ENCODE data around the gene PRTN3. TPM values are rescaled to one million over a fixed set of nuclear protein-coding genes. Genes with fewer than 3 reads are reported as not detected.

The PRTN3 gene
- total RNA-seq, 1 experiment from 2014 or later = not detected

DNA sequence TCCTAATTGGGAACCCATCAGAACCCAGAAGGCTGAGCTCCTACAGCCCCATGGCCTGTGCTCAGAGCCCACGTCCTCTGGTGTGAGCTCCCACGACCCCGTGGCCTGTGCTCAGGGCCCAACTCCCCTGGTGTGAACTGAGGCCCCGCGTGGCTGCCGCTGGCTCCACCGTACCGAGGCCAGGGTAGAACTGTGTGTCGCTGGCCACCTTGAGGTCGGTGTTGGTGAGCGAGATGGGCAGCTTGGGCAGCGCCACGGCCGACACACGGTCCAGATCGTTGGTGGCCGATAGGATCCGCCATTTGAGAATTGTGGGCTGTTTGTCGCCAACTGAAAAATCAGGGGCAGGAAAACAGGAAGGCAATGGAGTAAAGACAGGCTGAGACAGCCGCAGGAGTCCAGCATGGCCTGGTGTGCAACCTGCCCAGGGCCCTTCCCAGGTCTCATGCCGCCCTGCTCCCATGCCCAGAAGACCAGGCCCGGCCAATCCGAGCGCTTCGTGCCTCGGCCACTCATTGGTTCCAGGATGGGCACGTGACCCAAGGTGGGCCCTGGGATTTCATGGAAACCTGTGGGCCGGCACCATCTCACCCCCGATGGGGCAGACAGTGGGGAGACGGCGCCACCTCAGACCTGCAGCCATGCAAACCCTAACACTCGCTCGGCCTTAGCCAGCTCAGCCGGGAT lies 40.7 kb downstream of the PRTN3 start:
- no TSS peak for BruUV-seq (replicated peaks)
- H3K36me3 Mint-ChIP-seq (ENCODE audit: insufficient read depth, unreplicated experiment) = peaks cover 28% of the 10 kb centered on the region
- CTCF ChIA-PET = no interaction called here
- intact Hi-C loops (cut with micrococcal nuclease; ENCODE audit: unreplicated experiment) = no loop called here
- H3K27me3 Mint-ChIP-seq (ENCODE audit: unreplicated experiment) = no peaks in the 10 kb centered on the region
- DNase-seq = no peak
- no peak overlapping the region for H3K27ac Mint-ChIP-seq (ENCODE audit: unreplicated experiment)
- no peak overlapping the region for H3K4me3 Mint-ChIP-seq (ENCODE audit: low read depth, unreplicated experiment)
- no peaks in the 10 kb centered on the region for H3K4me1 Mint-ChIP-seq (ENCODE audit: low read depth, unreplicated experiment)
- TF ChIP-seq, protein P1, sequence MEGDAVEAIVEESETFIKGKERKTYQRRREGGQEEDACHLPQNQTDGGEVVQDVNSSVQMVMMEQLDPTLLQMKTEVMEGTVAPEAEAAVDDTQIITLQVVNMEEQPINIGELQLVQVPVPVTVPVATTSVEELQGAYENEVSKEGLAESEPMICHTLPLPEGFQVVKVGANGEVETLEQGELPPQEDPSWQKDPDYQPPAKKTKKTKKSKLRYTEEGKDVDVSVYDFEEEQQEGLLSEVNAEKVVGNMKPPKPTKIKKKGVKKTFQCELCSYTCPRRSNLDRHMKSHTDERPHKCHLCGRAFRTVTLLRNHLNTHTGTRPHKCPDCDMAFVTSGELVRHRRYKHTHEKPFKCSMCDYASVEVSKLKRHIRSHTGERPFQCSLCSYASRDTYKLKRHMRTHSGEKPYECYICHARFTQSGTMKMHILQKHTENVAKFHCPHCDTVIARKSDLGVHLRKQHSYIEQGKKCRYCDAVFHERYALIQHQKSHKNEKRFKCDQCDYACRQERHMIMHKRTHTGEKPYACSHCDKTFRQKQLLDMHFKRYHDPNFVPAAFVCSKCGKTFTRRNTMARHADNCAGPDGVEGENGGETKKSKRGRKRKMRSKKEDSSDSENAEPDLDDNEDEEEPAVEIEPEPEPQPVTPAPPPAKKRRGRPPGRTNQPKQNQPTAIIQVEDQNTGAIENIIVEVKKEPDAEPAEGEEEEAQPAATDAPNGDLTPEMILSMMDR (IDR thresholded peaks at IDR 0.05; ENCODE audit: unreplicated experiment) = no peak
- H3K9me3 Mint-ChIP-seq (ENCODE audit: low read depth, unreplicated experiment) = no peaks in the 10 kb centered on the region

DNA sequence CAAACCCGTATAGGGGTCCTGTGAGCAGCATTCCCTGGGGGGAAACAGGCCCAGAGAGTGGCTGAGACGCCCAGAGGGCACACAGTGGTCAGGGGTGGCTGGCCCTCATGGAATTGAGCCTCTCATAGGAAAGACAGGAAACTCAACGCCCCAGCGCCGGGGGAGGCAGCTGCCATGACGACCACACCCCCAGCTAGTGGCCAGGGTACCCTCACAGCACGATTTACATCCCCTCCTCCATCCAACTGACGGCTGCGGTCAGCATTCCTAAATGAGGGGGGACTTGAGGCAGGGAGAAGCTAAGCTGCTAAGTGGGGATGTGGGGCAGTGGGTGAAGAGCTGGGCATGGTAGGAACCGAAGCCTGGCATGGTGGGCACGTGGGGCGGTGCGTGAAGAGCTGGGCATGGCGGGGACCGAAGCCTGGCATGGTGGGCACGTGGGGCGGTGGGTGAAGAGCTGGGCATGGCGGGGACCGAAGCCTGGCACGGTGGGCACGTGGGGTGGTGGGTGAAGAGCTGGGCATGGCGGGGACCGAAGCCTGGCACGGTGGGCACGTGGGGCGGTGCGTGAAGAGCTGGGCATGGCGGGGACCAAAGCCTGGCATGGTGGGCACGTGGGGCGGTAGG lies 42.2 kb downstream of the PRTN3 start:
- no peak for DNase-seq
- H3K4me1 Mint-ChIP-seq (ENCODE audit: low read depth, unreplicated experiment) = no peaks in the 10 kb centered on the region
- H3K27ac Mint-ChIP-seq (ENCODE audit: unreplicated experiment) = no peak overlapping the region
- no peak overlapping the region for H3K4me3 Mint-ChIP-seq (ENCODE audit: low read depth, unreplicated experiment)
- TF ChIP-seq, protein P1 (IDR thresholded peaks at IDR 0.05; ENCODE audit: unreplicated experiment) = no peak
- intact Hi-C loops (cut with micrococcal nuclease; ENCODE audit: unreplicated experiment) = no loop called here
- CTCF ChIA-PET = interaction anchor here (0.6 kb wide), 2 partner anchors 32 to 910 kb away, joined by 3 read pairs; no protein-coding TSS in a partner anchor
- BruUV-seq (replicated peaks) = no TSS peak
- peaks cover 36% of the 10 kb centered on the region for H3K36me3 Mint-ChIP-seq (ENCODE audit: insufficient read depth, unreplicated experiment)
- no peaks in the 10 kb centered on the region for H3K9me3 Mint-ChIP-seq (ENCODE audit: low read depth, unreplicated experiment)
- H3K27me3 Mint-ChIP-seq (ENCODE audit: unreplicated experiment) = no peaks in the 10 kb centered on the region

DNA sequence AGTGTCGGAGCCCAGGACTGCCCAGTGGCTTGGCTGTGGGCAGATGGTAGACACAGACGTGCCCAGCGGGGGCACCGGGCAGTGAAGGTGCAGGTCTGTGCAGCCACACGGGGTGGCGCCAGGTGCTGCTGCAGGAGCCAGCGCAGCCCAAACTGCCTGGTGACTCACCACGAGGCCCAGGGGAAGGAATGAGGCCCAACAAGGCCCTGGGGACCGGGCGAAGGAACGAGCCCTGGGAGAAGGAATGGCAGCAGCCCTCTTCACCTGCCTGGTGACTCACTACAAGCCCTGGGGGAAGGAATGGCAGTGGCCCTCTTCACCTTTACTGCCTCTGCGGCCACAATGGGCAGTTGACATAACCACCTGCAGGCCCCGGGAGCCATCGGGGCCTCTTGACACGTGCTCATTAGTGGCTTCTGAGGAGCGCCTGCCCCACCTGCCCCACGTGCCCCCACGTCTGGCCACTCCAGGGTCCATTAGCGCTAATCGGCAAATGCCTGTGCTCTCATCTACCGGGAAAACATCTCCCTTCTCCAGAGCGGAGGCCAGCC lies 42.9 kb downstream of the PRTN3 start:
- intact Hi-C loops (cut with micrococcal nuclease; ENCODE audit: unreplicated experiment) = no loop called here
- H3K27ac Mint-ChIP-seq (ENCODE audit: unreplicated experiment) = no peak overlapping the region
- H3K9me3 Mint-ChIP-seq (ENCODE audit: low read depth, unreplicated experiment) = no peaks in the 10 kb centered on the region
- no peaks in the 10 kb centered on the region for H3K27me3 Mint-ChIP-seq (ENCODE audit: unreplicated experiment)
- CTCF ChIA-PET = interaction anchor here (0.6 kb wide), 1 partner anchor 31 kb away, joined by 3 read pairs; no protein-coding TSS in a partner anchor
- DNase-seq = peak; percentile 88
- no TSS peak for BruUV-seq (replicated peaks)
- TF ChIP-seq, protein P1 (IDR thresholded peaks at IDR 0.05; ENCODE audit: unreplicated experiment) = peak; percentile 34
- H3K36me3 Mint-ChIP-seq (ENCODE audit: insufficient read depth, unreplicated experiment) = peaks cover 43% of the 10 kb centered on the region
- H3K4me3 Mint-ChIP-seq (ENCODE audit: low read depth, unreplicated experiment) = no peak overlapping the region
- no peaks in the 10 kb centered on the region for H3K4me1 Mint-ChIP-seq (ENCODE audit: low read depth, unreplicated experiment)

DNA sequence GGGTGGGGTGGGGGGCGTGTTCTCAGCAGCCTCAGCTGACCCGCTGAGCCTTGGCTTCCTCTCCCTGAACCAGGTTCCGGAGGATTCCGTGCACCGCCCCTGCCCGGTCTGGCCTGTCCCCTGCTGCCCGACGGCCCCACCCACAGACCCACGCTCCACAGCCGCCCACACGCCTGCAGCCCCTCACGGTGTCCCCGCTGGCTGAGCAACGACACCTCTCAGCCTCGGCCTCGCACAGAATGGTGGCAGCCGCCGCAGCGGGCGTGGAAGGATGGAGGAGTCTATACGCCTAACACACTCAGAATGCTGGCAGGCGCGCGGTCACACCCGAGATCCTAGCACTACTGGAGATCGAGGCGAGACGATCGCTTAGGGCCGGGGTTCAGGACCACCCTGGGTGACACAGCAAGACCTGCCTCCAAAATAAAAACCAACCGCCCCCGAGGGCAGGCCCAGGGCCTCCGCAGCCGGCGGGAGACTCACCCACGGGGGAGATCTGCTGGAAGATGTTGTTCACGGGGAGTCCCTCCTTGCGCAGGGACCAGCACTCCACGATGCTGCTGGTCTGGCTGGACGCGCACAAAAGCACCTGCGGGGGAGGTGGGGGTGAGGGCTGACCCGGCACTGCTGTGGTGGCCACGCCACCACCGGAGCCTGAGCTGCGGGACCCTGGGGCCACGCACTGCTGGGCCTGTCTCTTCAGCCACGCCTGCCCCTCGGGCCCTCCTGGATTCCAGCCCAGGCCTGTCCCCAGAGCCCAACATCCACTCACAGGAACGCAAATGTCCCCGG lies 43.8 kb downstream of the PRTN3 start:
- no peaks in the 10 kb centered on the region for H3K9me3 Mint-ChIP-seq (ENCODE audit: low read depth, unreplicated experiment)
- intact Hi-C loops (cut with micrococcal nuclease; ENCODE audit: unreplicated experiment) = no loop called here
- no peak overlapping the region for H3K27ac Mint-ChIP-seq (ENCODE audit: unreplicated experiment)
- TF ChIP-seq, protein P1 (IDR thresholded peaks at IDR 0.05; ENCODE audit: unreplicated experiment) = no peak
- BruUV-seq (replicated peaks) = no TSS peak
- H3K36me3 Mint-ChIP-seq (ENCODE audit: insufficient read depth, unreplicated experiment) = peaks cover 37% of the 10 kb centered on the region
- no peaks in the 10 kb centered on the region for H3K27me3 Mint-ChIP-seq (ENCODE audit: unreplicated experiment)
- no peak overlapping the region for H3K4me3 Mint-ChIP-seq (ENCODE audit: low read depth, unreplicated experiment)
- no peak for DNase-seq
- no peaks in the 10 kb centered on the region for H3K4me1 Mint-ChIP-seq (ENCODE audit: low read depth, unreplicated experiment)
- CTCF ChIA-PET = no interaction called here

Data from Calu3 (cell line).